A204.1 (cell line): Measurements from ENCODE around the gene RNH1.

ENCODE experiments used
- FAIRE-seq: peaks from 2 replicates; lab custom pipeline; 2012; peaks lifted over from hg19 to GRCh38; lab: Jason Lieb, UNC

Gene RNH1

DNA sequence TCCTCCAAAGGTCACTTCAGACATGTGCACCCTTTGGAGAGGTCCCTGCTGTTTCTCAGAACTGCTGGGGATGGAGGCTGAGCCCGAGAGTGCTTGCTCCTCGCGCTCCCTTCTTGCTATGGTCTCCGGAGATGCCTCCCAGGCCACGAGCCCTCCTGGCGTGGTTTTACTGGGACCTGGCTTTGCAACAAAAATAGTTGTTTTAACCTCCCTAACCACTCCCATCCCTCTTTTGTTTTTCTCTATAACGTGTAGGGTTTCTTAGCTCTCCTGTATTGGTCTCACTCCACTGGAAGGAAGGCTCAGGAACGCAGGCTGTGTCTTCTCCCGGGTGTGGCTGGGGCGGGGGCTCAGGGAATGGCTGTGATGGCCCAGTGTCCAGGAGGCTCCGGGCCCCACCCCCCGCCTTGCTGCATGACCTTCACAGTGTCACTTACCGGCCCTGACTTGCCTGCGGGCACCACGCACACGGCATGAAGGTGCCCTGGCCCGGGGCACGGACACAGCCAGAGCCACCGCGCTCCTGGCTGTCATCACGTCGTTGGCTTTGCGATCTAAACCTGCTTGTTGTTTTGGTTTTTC is 51.4 kb downstream of the RNH1 start:
- FAIRE-seq: no peak

DNA sequence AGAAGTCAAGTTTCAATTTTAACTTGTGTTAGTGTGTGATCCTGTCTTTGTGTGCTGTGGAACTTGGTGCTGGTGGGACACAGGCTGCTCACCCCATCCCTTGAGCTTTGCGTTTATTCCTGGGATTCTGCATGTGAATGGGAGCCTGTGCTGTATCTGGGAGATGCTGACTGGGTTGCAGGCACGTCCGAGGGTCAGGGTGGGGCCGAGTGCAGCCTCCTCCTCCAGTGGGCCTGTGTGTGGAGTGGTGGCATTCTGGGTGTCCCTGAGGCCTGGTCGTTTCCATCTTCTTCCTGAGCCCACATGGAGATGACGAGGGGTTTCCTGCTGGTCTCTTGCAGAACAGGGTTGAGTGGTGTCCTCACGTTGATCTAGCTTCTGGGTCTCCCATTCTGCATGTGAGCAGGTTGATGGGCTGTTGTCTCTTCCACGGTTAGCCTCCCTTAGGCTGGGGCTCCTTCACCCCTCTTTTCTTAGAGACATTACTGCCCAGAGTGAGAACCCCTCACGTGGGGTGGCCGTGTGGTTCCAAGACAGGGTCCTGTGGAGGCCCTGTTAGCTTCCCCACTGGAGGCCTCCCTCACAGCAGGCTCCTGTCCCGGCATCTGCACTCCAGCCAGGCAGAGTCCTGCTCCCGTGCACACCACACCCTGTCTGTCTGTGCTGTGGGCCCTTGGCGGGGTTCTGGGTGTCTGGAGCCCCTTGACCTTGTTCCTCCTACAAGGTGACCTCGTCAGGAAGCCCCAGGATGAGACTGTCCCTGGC is 52.1 kb downstream of the RNH1 start:
- FAIRE-seq: no peak

DNA sequence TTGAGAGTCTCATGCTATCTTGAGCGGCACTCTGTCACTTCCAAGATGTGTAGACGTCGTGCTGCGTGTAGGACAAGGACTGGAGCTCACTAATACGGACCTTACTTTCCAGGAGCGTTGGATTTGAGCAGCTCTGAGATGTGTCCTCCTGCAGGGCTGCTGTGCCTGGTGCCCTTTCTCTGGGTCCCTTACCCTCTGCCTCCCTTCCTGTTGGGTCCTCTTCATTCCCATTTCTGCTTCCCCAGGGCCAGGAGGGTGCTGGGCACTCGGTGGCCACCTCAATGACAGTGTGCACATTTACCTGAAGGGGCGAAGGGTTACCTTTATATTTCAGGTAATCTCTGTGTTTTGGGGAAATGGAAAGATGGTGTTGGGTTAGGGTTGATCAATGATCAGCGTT is 53.0 kb downstream of the RNH1 start:
- no peak for FAIRE-seq

DNA sequence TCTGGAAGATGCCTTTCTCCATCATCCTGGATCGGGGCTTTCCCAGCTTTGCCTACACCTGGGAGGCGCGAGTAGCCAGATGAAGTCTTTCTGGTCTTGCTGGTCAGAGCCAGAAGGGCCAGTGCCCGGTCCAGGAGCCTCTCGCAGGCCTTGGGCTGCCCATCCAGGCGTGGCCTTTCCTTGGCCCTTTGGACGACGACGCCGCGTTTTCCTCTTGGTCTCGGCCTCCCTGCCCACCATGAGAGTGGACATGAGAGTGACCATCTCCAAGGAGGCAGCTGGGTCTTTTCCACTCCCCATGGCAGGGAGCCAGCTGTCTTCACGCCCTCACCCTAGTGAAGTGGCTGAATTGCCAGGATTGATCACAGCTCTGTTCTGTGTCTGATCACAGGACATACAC is 53.5 kb downstream of the RNH1 start:
- FAIRE-seq: no peak

DNA sequence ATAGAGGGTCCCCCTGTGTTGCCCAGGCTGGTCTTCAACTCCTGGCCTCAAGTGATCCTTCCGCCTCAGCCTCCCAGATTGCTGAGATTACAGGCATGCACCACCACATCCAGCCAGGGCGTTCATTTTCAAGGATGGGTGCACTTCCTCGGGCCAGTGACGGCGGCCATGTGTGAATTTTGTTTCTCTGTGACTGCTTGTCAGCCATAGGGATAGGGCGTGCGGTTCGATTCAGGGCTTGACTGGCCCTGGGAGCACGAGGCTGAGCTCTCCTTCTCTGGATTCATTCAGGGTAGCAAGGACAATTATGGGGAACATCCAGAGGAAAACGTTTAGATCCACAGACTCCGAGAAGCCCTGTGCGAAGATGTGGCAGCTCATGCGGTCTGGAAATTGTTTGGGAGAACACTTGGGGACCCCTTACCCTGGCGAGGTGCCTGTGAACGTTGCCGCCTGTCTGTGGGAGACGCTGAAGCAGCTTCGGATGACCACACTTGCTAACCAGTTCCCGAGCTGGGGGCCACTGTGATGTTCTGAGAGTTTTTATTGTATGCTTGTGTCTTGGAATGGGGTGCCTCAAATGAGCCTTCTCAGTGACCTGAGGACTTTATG is 54.0 kb downstream of the RNH1 start:
- no peak for FAIRE-seq

DNA sequence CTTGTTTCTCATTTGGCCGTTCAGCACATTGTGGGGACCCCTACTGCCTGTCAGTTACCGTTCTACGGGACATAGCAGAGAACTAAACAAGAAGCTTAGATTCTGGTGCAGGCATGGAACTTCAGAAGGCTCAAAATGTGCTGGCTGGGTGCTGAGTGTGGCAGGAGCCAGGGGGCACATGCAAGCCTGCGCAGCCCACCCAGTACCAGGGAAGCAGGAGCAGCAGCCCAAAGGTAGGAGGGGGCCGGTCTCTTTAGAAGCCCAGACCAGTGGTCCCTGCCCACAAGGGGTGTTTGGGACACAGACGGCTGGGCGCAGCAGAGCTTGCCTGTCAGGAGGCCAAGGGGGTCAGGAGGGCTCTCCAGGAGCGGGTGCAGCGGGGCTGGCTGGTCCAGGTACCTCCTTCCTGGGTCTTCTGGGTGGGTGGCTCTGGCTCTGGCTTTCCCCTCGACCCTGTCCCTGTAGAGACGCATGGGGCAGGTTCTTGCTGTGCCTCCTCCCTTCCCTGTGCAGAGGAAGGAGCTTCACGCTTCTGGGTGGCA is 54.8 kb downstream of the RNH1 start:
- no peak for FAIRE-seq

DNA sequence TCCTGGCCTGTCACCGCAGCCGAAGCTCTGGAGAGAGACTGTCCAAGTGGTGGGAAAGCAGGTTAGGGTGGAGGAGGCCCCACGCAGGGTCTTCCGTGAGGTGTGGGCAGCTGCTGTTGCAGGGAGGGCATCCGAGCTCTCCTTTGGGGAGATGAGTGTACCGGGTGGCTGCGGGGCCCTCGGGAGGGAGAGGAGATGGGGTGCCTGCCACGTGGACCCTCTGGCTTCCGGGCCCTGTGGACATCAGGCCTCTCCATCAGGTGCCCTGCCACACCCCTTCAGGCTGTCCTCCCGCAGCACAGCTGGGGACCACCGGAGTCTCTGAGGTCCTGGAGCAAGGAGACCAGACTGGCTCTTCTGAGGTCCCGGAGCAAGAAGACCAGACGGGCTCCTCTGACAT is 55.3 kb downstream of the RNH1 start:
- FAIRE-seq: no peak

DNA sequence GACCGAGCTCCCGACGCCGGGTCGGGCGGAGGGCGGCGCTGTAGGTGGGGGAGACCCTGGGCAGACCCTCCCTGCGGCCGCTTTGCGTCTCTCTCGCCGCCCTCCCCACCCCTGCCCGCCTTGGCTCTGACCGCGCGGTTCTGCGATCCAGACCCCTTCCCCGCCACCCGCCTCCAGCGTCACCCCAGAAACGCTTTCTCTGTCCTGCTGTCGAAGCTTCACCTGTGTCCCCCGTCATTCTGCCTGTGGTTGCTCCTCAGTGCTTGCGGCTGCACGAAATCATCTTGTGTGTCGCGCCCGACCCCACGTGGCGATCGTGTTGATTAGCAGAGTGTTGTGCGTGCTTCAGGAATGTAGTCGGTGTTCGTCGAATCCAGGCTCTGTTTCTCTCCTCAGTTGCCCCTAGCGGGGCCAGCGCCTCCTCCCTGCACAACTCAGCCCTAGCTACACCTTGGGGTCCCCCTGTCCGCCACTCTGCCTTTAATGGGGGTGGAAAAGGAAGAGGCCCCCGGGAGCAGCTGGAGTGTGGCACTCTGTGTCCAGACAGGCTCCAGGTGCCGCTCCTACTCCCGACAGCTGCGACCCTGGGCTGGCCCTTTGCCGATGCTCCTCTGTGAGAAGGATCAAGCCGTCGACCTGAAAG is 56.1 kb downstream of the RNH1 start:
- no peak for FAIRE-seq

DNA sequence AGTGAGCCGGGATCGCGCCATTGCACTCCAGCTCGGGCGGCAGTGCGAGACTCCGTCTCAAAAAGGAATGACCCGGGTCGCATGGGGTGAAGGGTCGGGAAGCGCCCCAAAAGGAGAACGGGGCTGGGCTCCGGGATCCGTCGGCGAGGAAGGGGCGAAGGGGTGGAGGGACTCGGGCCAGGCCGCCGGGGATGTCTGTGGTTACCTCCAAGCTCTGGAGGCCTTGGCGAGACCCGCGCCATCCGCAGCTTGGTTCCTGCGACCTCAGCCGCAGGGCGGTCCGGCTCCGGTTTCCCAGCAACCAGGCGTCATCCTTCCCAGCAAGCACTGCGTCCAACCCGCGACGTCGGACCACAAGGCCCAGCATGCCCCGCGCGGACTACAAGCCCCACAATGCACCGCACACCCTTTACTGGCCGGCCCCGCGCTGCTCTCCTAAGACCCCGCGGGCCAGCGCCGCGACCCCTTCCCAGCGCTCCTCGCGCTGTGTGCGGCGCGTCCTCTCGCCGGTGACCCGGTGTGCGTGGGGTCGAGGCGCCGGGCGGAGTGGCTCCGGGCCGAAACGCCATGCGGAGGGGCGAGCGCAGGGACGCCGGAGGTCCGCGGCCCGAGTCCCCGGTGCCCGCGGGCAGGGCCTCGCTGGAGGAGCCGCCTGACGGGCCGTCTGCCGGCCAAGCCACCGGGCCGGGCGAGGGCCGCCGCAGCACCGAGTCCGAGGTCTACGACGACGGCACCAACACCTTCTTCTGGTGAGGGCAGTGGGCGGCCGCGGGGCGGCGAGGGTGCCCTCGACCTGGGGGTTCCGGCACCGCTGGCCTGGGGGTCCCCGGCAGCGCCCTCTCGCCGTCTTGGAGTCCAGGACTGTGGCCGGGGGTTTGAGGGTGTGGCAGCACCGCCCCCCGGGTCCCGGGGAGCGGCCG is 56.9 kb downstream of the RNH1 start, which contains the start of gene PTDSS2:
TSS of gene PTDSS2 (plus strand) at position 391 of the 920 bp plus-strand sequence. CDS start at position 568, 177 bp downstream.
- FAIRE-seq: peak; percentile 71

DNA sequence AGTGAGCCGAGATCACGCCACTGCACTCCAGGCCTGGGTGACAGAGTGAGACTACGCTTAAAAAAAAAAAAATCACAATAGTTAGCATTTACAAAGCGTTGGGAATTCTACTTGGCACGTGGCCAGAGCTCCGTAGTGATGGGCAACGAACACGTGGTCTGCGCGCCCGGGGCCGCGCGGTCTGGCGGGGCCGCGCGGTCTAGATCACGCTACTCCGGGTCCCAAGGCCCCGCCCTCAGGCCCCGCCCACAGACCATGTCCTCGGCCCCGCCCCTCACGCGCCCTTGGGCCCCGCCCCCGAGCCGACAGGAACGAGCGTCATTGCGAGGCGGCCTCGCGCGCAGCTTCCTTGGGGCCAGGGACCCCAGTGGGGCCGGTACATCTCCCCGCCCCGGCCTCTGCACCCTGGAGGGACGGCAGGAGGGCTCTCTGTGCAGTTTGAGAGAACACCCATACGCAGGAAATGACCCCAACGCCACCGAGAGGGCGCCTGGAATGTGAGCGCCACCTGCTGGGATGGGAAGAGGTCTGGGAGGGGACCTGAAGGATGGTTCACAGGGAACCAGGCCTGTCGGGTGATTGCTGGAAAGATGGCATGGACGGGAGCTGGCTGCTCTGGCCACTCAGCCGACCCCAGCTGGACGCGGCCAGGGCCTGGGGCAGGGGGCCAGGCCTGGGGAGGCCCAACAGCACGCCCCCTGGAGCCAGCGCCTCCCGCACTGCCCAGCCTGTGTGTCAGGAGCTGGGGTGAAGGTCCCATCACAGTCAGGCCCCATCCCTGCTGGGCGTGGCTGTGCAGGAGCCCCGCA is 58.9 kb downstream of the RNH1 start:
- no peak for FAIRE-seq

DNA sequence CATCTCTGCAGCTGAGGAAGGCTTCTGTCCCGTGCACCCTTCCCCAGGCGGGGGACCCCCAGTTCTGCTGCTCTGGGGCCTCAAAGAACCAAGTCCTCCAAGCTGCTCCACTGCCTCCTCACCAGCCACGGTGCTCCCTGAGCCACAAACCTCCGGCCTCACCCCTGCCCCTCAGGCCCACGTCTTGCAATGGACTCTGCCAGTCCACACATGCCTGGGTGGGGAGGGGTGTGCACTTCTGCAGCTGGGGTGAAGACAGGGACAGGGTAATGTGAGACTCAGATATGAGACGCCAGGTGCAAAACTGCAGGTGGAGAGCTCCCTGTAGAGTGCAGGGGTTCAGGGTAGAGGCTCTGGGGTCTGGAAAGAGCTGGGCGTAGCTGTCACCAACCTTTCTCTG is 60.2 kb downstream of the RNH1 start:
- FAIRE-seq: no peak

DNA sequence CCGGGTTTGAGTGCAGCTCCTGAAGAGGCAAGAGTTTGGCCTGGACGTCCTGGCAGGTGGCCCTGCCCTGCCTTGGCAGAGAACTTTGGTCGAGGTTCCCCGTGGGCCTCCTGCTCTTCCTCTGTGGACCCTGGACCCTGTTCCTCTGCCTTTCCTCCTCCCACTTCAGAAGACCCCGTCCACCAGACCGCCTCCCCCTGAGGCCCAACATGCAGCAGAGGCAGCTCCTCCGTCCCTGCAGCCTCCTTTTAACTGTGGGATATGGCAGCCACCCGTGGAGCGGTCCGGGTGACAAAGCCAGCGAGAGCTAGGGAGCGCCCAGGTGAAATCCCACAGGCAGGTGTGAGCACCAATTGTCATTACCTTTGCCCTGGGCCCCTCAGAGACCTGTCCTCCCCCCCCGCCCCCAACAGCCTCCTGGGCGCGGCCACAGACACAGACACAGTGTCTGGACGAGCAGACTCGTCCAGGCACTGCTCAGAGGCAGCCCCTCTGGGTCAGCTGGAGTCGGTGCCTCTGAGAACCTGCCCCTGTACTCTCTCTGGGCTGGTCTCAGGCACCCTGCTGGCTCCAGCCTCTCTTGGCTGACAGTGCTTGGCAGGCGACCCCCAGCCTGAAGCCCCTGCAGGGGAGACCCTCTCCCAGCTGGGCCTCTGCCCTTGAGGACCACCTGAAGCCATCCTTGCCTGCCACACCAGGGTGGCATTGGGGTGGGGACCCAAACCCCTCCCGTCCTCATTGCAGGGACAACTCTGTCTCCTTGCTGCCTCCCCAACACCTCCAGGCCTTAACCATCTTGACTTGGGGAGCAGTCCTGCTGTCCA is 61.1 kb downstream of the RNH1 start:
- FAIRE-seq: no peak
